H1 (cell line): ENCODE measurements around the gene TANC1. TPM values are rescaled to one million over a fixed set of nuclear protein-coding genes. Genes with fewer than 3 reads are reported as not detected.
A peak's percentile ranks its signal among the peaks of the same experiment; 100 is the strongest.

Experiments used
- CTCF ChIA-PET: fragments of 300-600 bp; sonication (Branson Sonifier 250); formaldehyde crosslinking; loops from one replicate; lab custom pipeline; 2021; ENCODE audit not compliant: partially characterized antibody; lab: Charles Lee
- POLR2A ChIA-PET: fragments of 300-600 bp; sonication (Branson Sonifier 250); formaldehyde crosslinking; loops from one replicate; lab custom pipeline; 2021; ENCODE audit warnings: inconsistent platforms; ENCODE audit not compliant: partially characterized antibody; lab: Charles Lee
- DNase-seq, 2 experiments: peaks; one replicate each; pipeline versions ENCODE4 v3.0.0 to v3.0.0-alpha.2; 2010 to 2022; ENCODE audit warnings: low spot score in 2 of 2, low read depth in 1 of 2, mixed read lengths in 1 of 2
- FAIRE-seq: peaks from 2 replicates; lab custom pipeline; 2011; peaks lifted over from hg19 to GRCh38; lab: Jason Lieb, UNC
- H2AFZ ChIP-seq: 2 replicates; pipeline ENCODE4 v1.8.1; 2012; ENCODE audit warnings: low read length, inconsistent platforms
- H2AK5ac ChIP-seq: 2 replicates; pipeline ENCODE4 v1.6.1; 2013; ENCODE audit warnings: low read depth, low read length
- H2BK120ac ChIP-seq: replicated peaks from 2 replicates; pipeline ENCODE3; 2013; ENCODE audit warnings: low read depth, low read length, inconsistent platforms
- H2BK12ac ChIP-seq: 2 replicates; pipeline ENCODE4 v1.6.1; 2013; ENCODE audit warnings: low read depth, low read length
- H2BK15ac ChIP-seq: 2 replicates; pipeline ENCODE4 v1.6.1; 2013; ENCODE audit warnings: low read length
- H2BK20ac ChIP-seq: 2 replicates; pipeline ENCODE4 v1.6.1; 2013; ENCODE audit warnings: low read length
- H2BK5ac ChIP-seq: 2 replicates; pipeline ENCODE4 v1.6.1; 2013; ENCODE audit warnings: low read depth, low read length
- H3K14ac ChIP-seq: 2 replicates; pipeline ENCODE4 v1.6.1; 2013; ENCODE audit warnings: inconsistent platforms; ENCODE audit not compliant: insufficient read length
- H3K18ac ChIP-seq: 2 replicates; pipeline ENCODE4 v1.6.1; 2013; ENCODE audit warnings: low read length; ENCODE audit errors: extremely low read depth
- H3K23ac ChIP-seq: 2 replicates; pipeline ENCODE4 v1.6.1; 2013; ENCODE audit warnings: inconsistent platforms; ENCODE audit not compliant: insufficient read length
- H3K23me2 ChIP-seq: 2 replicates; pipeline ENCODE4 v1.6.1; 2013; ENCODE audit warnings: low read depth, low read length
- H3K27ac ChIP-seq: 2 replicates; pipeline ENCODE4 v1.6.1; 2011; ENCODE audit warnings: low read depth, low read length, inconsistent platforms
- H3K27me3 ChIP-seq, 4 experiments: replicated peaks in 1 of 4; 1 replicate in 1 of 4; 2 replicates in 3 of 4; pipeline versions ENCODE4 v1.6.1 to v1.8.1; 2011 to 2013; ENCODE audit warnings: low read length in 3 of 4, mild to moderate bottlenecking in 3 of 4, inconsistent platforms in 2 of 4, mixed read lengths in 2 of 4, moderate library complexity in 1 of 4; ENCODE audit not compliant: control insufficient read depth in 3 of 4, insufficient read depth in 3 of 4; ENCODE audit errors: extremely low read depth in 1 of 4
- H3K36me3 ChIP-seq, 4 experiments: 2 replicates each; pipeline versions ENCODE4 v1.6.1 to v1.8.1; 2011 to 2013; ENCODE audit warnings: mild to moderate bottlenecking in 4 of 4, low read length in 3 of 4, moderate library complexity in 2 of 4, control low read depth in 1 of 4, inconsistent platforms in 1 of 4; ENCODE audit not compliant: insufficient read depth in 4 of 4, control insufficient read depth in 2 of 4
- H3K4ac ChIP-seq: replicated peaks from 2 replicates; pipeline ENCODE3; 2013; ENCODE audit warnings: low read length, low read depth, mixed read lengths, inconsistent platforms; ENCODE audit not compliant: insufficient read length
- H3K4me1 ChIP-seq, 4 experiments: replicated peaks in 1 of 4; 1 replicate in 1 of 4; 2 replicates in 3 of 4; pipeline versions ENCODE4 v1.6.1 to v1.8.1; 2011 to 2013; ENCODE audit warnings: low read length in 3 of 4, inconsistent platforms in 2 of 4, mixed read lengths in 1 of 4; ENCODE audit not compliant: insufficient read depth in 4 of 4, control insufficient read depth in 3 of 4
- H3K4me2 ChIP-seq, 2 experiments: 2 replicates each; pipeline versions ENCODE4 v1.6.1 to v1.8.1; 2011 to 2013; ENCODE audit warnings: low read depth in 2 of 2, low read length in 2 of 2, control low read depth in 1 of 2, inconsistent platforms in 1 of 2, mild to moderate bottlenecking in 1 of 2; ENCODE audit not compliant: insufficient read depth in 1 of 2
- H3K4me3 ChIP-seq, 4 experiments: fragments of 200-600, 300-600 bp in 1 of 4; sonication (generic), shearing (Covaris generic), sonication (Bioruptor Twin) in 1 of 4; 2 replicates each; pipeline versions ENCODE4 v1.5.1 to v1.8.1; 2011 to 2016; ENCODE audit warnings: low read length in 4 of 4, low read depth in 3 of 4, control low read depth in 2 of 4, inconsistent platforms in 2 of 4, mild to moderate bottlenecking in 2 of 4, mixed read lengths in 1 of 4, moderate library complexity in 1 of 4; ENCODE audit not compliant: insufficient read depth in 2 of 4; ENCODE audit errors: extremely low read depth in 1 of 4
- H3K56ac ChIP-seq: replicated peaks from 2 replicates; pipeline ENCODE3; 2013; ENCODE audit warnings: low read depth, mild to moderate bottlenecking, mixed read lengths, low read length, inconsistent platforms; ENCODE audit not compliant: insufficient read length
- H3K79me1 ChIP-seq: 2 replicates; pipeline ENCODE4 v1.6.1; 2013; ENCODE audit warnings: low read depth, low read length, control low read depth
- H3K79me2 ChIP-seq, 2 experiments: 2 replicates each; pipeline versions ENCODE4 v1.6.1 to v1.8.1; 2012 to 2013; ENCODE audit warnings: low read length in 2 of 2, mild to moderate bottlenecking in 2 of 2, inconsistent platforms in 1 of 2; ENCODE audit not compliant: insufficient read depth in 2 of 2, control insufficient read depth in 1 of 2
- H3K9ac ChIP-seq, 4 experiments: replicated peaks in 1 of 4; 1 replicate in 1 of 4; 2 replicates in 3 of 4; pipeline versions ENCODE4 v1.6.1 to v1.8.1; 2011 to 2013; ENCODE audit warnings: low read depth in 3 of 4, low read length in 3 of 4, control low read depth in 2 of 4, mild to moderate bottlenecking in 2 of 4, moderate library complexity in 2 of 4, inconsistent platforms in 1 of 4; ENCODE audit errors: extremely low read depth in 1 of 4
- H3K9me3 ChIP-seq, 2 experiments: 2 replicates each; pipeline versions ENCODE4 v1.6.1 to v1.8.1; 2012 to 2013; ENCODE audit warnings: mild to moderate bottlenecking in 2 of 2, moderate library complexity in 2 of 2, control low read depth in 1 of 2, inconsistent platforms in 1 of 2, low read depth in 1 of 2, low read length in 1 of 2, mixed read lengths in 1 of 2; ENCODE audit not compliant: insufficient read depth in 2 of 2
- H4K20me1 ChIP-seq, 2 experiments: replicated peaks in 1 of 2; 2 replicates each; pipeline versions ENCODE3 to v1.8.1; 2011 to 2013; ENCODE audit warnings: inconsistent platforms in 2 of 2, low read length in 2 of 2, mild to moderate bottlenecking in 1 of 2; ENCODE audit not compliant: insufficient read depth in 2 of 2, control insufficient read depth in 1 of 2
- H4K5ac ChIP-seq: 2 replicates; pipeline ENCODE4 v1.6.1; 2013; ENCODE audit warnings: low read length, low read depth, mixed read lengths, inconsistent platforms; ENCODE audit not compliant: insufficient read length
- H4K8ac ChIP-seq: 2 replicates; pipeline ENCODE4 v1.8.0; 2013; ENCODE audit warnings: mild to moderate bottlenecking, moderate library complexity, low read length, inconsistent platforms; ENCODE audit not compliant: insufficient read depth; ENCODE audit errors: extremely low read depth
- H4K91ac ChIP-seq: replicated peaks from 2 replicates; pipeline ENCODE3; 2013; ENCODE audit warnings: low read length, mixed read lengths, inconsistent platforms; ENCODE audit not compliant: insufficient read length
- JUND ChIP-seq: IDR thresholded peaks from 2 replicates; pipeline ENCODE4 v1.6.1; 2011; ENCODE audit warnings: mild to moderate bottlenecking, improper control_type of control experiment, low read length
- TBP ChIP-seq: IDR thresholded peaks from 2 replicates; pipeline ENCODE4 v1.6.1; 2011; ENCODE audit warnings: low read depth, low read length, improper control_type of control experiment
- WGBS, 2 experiments: shearing (Covaris generic) in 1 of 2; methylation state at CpG; one replicate each; pipeline versions ENCODE4 v1.1.6 to v1.1.7; 2013 to 2015; ENCODE audit warnings: low lambda C conversion rate in 2 of 2, mixed read lengths in 2 of 2, inconsistent platforms in 1 of 2, low coverage in 1 of 2, missing lambda C conversion rate in 1 of 2; ENCODE audit not compliant: insufficient replicate concordance in 2 of 2, insufficient coverage in 1 of 2, insufficient read length in 1 of 2; ENCODE audit errors: extremely low coverage in 1 of 2, missing lambda C conversion rate in 1 of 2; 5-methylcytosine and 5-hydroxymethylcytosine counted together
- polyA plus RNA-seq, 7 experiments: library from polyadenylated mRNA; depleted of rRNA in 3 of 7; stranded (reverse) in 5 of 7; unstranded in 2 of 7; fragments of >200 nt in 5 of 7; fragments of 200-250 nt in 2 of 7; gene quantifications; 1 replicate in 5 of 7; 2 replicates in 1 of 7; 4 replicates in 1 of 7; pipeline versions ENCODE4 v1.2.1 to v1.2.3, GENCODE V29; 2011 to 2013; ENCODE audit warnings: missing spikeins in 2 of 7, mixed read lengths in 2 of 7
- total RNA-seq: library from RNA; stranded (reverse); fragmentation: NEBNext Ultra II Directional; extraction: Animal tissue kit (Norgen Biotek cat#: 25700); gene quantifications from 2 replicates; pipeline ENCODE4 v1.2.1, GENCODE V29; 2021

The TANC1 gene
- total and polyA plus RNA-seq, 2 of the 8 experiments (the other 6 are each of a cell fraction or from before 2014, with no cell fraction given), result 4.1 to 7.6 TPM

DNA sequence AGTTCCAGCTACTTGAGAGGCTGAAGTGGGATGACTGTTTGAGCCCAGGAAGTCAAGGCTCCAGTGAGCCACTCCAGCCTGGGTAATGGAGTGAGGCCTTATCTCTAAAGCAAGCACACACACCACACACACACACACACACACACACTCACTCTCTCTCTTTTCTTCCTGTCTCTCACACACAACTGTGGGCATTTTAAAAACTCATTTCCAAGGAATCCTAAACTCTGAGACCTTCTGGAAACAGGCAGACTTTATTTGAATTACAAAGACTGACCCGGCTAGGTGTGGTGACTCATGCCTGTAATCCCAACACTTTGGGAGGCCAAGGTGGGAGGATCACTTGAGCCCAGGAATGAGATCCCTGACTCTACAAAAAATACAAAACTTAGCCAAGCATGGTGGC is 296.7 kb downstream of the TANC1 start:
- Histone ChIP-seq H3K79me1 (no peaks in the 10 kb centered on the region), H2AFZ (no peak overlapping the region), H2BK12ac (no peak overlapping the region), H3K23ac (no peak overlapping the region), H2BK120ac (no peak overlapping the region), H2BK15ac (no peak overlapping the region), H3K36me3 (no peaks in the 10 kb centered on the region), H3K27me3 (no peaks in the 10 kb centered on the region), H3K4me3 (no peak overlapping the region), H3K18ac (no peak overlapping the region), H4K5ac (no peak overlapping the region), H3K4me1 (no peaks in the 10 kb centered on the region), H3K14ac (no peak overlapping the region), H3K4ac (no peak overlapping the region), H3K27ac (no peak overlapping the region), H4K20me1 (no peaks in the 10 kb centered on the region), H3K4me2 (0 out of 4 replicates have a peak overlapping the region, but pooled peaks of 1 of the 2 experiments have one; percentile 21), H2BK5ac (no peak overlapping the region), H3K23me2 (no peaks in the 10 kb centered on the region), H3K9me3 (no peaks in the 10 kb centered on the region), H2BK20ac (no peak overlapping the region), H3K9ac (no peak overlapping the region), H2AK5ac (no peak overlapping the region), H3K56ac (no peak overlapping the region), H4K91ac (no peak overlapping the region), H4K8ac (no peak overlapping the region), H3K79me2 (no peaks in the 10 kb centered on the region)
- FAIRE-seq, result no peak
- DNase-seq, result no peak
- POLR2A ChIA-PET, result interaction anchor here (1.4 kb wide), 1 partner anchor 12 kb away, joined by 3 read pairs; no protein-coding TSS in a partner anchor
- CTCF ChIA-PET, result interaction anchor here (0.6 to 0.7 kb wide), 2 partner anchors 21 to 26 kb away, joined by 3 read pairs; no protein-coding TSS in a partner anchor
- peak; percentile 77; the same call in 1 of the 2 replicates for TF ChIP-seq JUND
- no peak for TF ChIP-seq TBP
- 91% methylated on average over 1 of the region's 1 CpG; no CpG with 5 or more reads in 1 of the 2 experiments for WGBS, 2 experiments
